GM12801 (cell line): ENCODE results near the gene ANKRD63.

Experiments
- CTCF ChIP-seq: IDR thresholded peaks from one replicate; pipeline ENCODE4 v1.5.1; 2011; ENCODE audit warnings: control low read depth; ENCODE audit not compliant: insufficient read length; ENCODE audit errors: extremely low read depth

Gene ANKRD63

GRCh38 chr15:40297356-40297755, 14.5 kb upstream of the ANKRD63 start:
- TF ChIP-seq CTCF: no peak

DNA sequence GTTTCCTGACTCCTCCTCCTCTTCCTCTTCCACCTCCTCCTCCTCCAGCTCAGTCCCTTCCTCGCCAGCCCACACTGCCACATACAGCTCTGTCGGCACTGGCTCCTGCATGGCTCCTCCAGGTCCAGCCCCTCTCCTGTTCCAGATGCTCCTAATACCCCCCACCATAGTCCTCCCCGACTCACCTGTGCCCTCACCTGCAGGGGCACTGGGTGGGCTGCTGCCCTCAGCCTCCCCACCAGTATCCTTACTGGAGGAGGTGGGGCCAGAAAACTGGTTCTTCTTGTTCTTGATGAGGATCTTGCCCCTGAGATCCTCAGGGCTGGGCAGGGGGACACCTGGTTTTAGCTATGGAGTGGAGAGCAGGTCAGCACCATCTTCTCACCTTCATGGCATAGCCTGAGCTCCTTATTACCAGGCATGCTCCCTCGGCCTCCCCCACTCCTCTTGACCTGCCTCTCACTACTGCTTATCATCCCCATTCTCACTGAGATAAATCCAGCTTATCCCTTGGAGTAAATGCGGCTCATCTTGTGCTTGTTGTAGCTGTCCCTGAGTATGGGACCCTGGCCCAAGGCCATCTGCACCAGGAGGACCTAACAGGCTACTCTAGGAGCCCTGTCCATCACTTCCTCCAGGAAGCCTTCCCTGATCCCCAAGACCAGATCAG, 13.8 kb upstream of the ANKRD63 start:
- TF ChIP-seq CTCF: no peak

DNA sequence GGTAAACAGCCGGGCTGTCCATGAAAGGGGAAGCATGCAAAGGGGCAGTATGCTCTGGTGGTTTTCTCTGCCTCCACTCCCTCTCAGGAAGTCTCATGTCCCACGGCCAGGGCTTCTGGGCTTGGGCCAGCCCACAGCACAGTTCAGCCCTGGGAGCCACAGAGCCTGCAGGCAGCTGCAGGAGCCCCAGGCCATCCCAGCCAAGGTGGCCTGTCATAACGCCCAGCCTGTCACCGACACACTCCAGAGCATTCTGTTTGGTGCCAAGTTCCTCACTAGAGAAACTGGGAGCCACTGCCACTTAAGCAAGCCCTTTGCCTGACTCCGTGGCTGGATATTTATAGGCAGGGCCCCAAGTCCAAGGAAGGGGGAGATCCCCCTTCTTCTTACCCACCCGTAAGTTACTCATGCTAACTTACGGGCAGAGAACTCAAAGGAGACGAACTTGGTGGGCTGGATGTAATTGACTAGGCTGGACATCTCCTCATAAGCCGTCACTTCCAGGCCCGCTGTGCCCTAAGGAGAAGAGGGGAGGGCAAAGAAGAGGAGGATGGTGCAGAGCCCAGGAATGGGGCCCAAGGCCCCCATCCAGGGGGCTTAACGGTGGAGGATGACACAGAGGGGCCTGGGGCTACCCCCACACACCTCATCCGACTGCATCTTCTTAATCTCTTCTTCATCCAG, 13.2 kb upstream of the ANKRD63 start:
- no peak for TF ChIP-seq CTCF

- TF ChIP-seq CTCF: no peak
Observed at GRCh38 chr15:40295297-40295696, 12.4 kb upstream of the ANKRD63 start.

DNA sequence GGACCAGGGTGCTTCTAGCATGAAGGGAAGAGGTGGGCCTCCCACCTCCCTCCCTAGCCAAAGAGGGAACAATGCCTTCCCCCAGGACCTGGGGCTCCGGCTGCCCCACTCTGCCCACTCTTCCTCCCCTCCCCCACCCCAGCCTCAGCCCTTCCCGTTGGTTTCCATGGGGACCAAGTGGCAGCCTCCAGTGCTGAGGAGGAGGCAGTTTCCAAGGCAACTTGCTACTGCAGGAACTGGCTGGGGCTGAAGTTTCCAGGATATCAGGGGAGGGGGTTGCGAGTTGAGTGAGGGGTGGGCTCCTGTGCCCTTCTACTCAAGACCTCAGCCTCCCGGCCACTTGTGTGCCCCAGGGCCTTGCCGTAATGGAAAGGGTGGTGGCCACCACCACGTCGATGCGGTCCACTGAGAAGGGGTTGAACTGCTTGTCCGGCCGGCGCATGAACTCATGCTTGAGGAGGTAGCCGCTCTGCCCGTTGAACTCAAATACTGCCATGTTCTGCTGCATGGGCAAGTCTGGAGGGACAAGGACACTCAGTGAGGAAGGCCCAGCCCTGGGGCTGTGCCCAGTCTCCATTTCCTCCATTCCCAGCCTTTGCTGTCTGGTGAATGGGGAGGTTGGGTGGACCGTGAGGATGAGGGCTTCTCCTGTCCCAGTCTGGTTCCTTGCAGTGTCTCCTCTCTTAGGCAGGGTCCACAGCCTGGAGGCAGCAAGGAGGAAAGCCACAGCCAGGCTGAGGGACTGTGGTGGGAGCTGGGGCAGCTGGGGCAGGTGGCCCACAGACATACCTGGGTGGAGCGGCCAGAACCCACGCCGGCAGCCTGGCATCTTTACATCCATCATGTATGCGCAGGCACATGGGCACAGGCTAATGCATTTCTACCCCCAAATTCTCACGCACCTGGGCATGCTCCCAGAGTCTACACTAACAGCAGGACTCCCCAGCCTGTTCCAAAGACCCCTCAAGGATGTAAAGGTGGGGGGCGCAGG, 11.3 kb upstream of the ANKRD63 start:
- TF ChIP-seq CTCF: no peak

DNA sequence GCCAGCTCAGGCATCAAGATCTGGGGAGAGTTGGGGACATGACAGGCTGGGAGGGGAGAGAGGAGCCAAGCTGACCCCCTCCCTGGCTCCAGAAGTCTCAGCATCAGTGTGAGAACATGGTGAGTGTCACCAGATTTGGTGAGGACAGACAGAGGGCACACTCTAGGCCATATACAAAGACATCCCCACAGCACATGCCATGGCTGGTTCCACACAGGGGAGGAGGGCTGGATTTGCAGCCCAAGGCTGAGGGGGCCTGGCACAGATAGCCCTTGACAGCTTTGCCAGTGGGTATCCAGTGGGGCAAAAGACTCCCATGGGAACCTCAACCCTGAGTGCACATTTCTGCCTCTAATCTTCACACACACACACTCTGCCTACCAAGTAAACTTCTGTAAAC, 10.1 kb upstream of the ANKRD63 start:
- TF ChIP-seq CTCF: no peak

- TF ChIP-seq CTCF: no peak
Observed at GRCh38 chr15:40292246-40292645, 9.4 kb upstream of the ANKRD63 start.
